WTC11 (cell line): ENCODE measurements around the gene COLGALT1. TPM values are rescaled to one million over a fixed set of nuclear protein-coding genes. Genes with fewer than 3 reads are reported as not detected.
A peak's percentile ranks its signal among the peaks of the same experiment; 100 is the strongest.

ENCODE experiments used
- ATAC-seq: fragments of 200-7000 bp; cut with Tn5 transposase; 2 replicates; pipeline ENCODE4 v1.10.0; 2021; ENCODE audit warnings: mild to moderate bottlenecking, moderate library complexity
- CTCF ChIA-PET: fragments of 300-600 bp; sonication (Branson Sonifier 250); formaldehyde crosslinking; loops from one replicate; lab custom pipeline; 2021; ENCODE audit warnings: antibody characterized with exemption; lab: Charles Lee
- POLR2A ChIA-PET: fragments of 350-600 bp; sonication (Branson Sonifier 250); formaldehyde crosslinking; loops from one replicate; lab custom pipeline; 2021; ENCODE audit warnings: antibody characterized with exemption; lab: Charles Lee
- DNase-seq: peaks from one replicate; pipeline ENCODE4 v3.0.0; 2021; ENCODE audit warnings: low spot score
- H3K27ac Mint-ChIP-seq: 2 replicates; pipeline ENCODE4 v1.8.0; 2021; ENCODE audit warnings: mixed read lengths
- H3K27me3 Mint-ChIP-seq: 2 replicates; pipeline ENCODE4 v1.8.0; 2021; ENCODE audit warnings: low read depth, mild to moderate bottlenecking, moderate library complexity, mixed read lengths
- H3K36me3 Mint-ChIP-seq: 2 replicates; pipeline ENCODE4 v1.8.0; 2021; ENCODE audit warnings: mixed read lengths
- H3K4me1 Mint-ChIP-seq: 2 replicates; pipeline ENCODE4 v1.8.0; 2022; ENCODE audit warnings: mixed read lengths
- H3K4me3 Mint-ChIP-seq: 2 replicates; pipeline ENCODE4 v1.8.0; 2021; ENCODE audit warnings: mild to moderate bottlenecking, moderate library complexity, mixed read lengths
- H3K9me3 Mint-ChIP-seq: 2 replicates; pipeline ENCODE4 v1.8.0; 2021; ENCODE audit warnings: mixed read lengths
- GABPB1 ChIP-seq: sonication (generic); formaldehyde crosslinking; IDR thresholded peaks from 2 replicates; pipeline ENCODE4 v1.8.1; 2023; ENCODE audit warnings: mild to moderate bottlenecking, missing genetic modification reagents
- KAT7 ChIP-seq: sonication (generic); formaldehyde crosslinking; IDR thresholded peaks from 2 replicates; pipeline ENCODE4 v1.8.1; 2023; ENCODE audit warnings: missing genetic modification reagents, mild to moderate bottlenecking, borderline replicate concordance
- NR2C2 ChIP-seq: sonication (generic); formaldehyde crosslinking; IDR thresholded peaks from 2 replicates; pipeline ENCODE4 v1.8.0; 2022; ENCODE audit warnings: mild to moderate bottlenecking, missing genetic modification reagents
- RELA ChIP-seq: sonication (generic); formaldehyde crosslinking; IDR thresholded peaks from 2 replicates; pipeline ENCODE4 v1.8.1; 2022; ENCODE audit warnings: missing genetic modification reagents, mild to moderate bottlenecking, borderline replicate concordance
- TEAD1 ChIP-seq: sonication (generic); formaldehyde crosslinking; IDR thresholded peaks from 2 replicates; pipeline ENCODE4 v1.8.0; 2022; ENCODE audit warnings: mild to moderate bottlenecking, missing genetic modification reagents
- TEAD4 ChIP-seq: sonication (generic); formaldehyde crosslinking; IDR thresholded peaks from 2 replicates; pipeline ENCODE4 v1.8.0; 2022; ENCODE audit warnings: mild to moderate bottlenecking, missing genetic modification reagents
- ZNF232 ChIP-seq: sonication (generic); formaldehyde crosslinking; IDR thresholded peaks from 2 replicates; pipeline ENCODE4 v1.8.0; 2022; ENCODE audit warnings: mild to moderate bottlenecking, missing genetic modification reagents
- ZNF423 ChIP-seq: fragments of 250-450 bp; sonication (Bioruptor Pico); IDR thresholded peaks from 2 replicates; pipeline ENCODE4 v2.1.2; 2022; ENCODE audit warnings: mild to moderate bottlenecking, moderate library complexity
- ZNF671 ChIP-seq: fragments of 250-450 bp; sonication (Bioruptor Pico); IDR thresholded peaks from 2 replicates; pipeline ENCODE4 v1.8.0; 2021; ENCODE audit warnings: mild to moderate bottlenecking
- total RNA-seq: library from RNA; stranded (reverse); gene quantifications from 3 replicates; pipeline ENCODE4 v1.2.3, GENCODE V29; 2021
- TF ChIP-seq, protein P1 (sequence below): sonication (generic); formaldehyde crosslinking; IDR thresholded peaks from 2 replicates; pipeline ENCODE4 v1.8.0; 2023; ENCODE audit warnings: mild to moderate bottlenecking, missing genetic modification reagents
- TF ChIP-seq, protein P2 (sequence below): sonication (generic); formaldehyde crosslinking; IDR thresholded peaks from 2 replicates; pipeline ENCODE4 v1.8.0; 2022; ENCODE audit warnings: mild to moderate bottlenecking, missing genetic modification reagents
- TF ChIP-seq, protein P3 (sequence below): sonication (generic); formaldehyde crosslinking; IDR thresholded peaks from 2 replicates; pipeline ENCODE4 v1.8.0; 2022; ENCODE audit warnings: missing genetic modification reagents
- TF ChIP-seq, protein P4 (sequence below): sonication (generic); formaldehyde crosslinking; IDR thresholded peaks from 2 replicates; pipeline ENCODE4 v1.8.1; 2023; ENCODE audit warnings: mild to moderate bottlenecking, missing genetic modification reagents, moderate library complexity
- TF ChIP-seq, protein P5 (sequence below): sonication (generic); formaldehyde crosslinking; IDR thresholded peaks from 2 replicates; pipeline ENCODE4 v1.8.0; 2022; ENCODE audit warnings: mild to moderate bottlenecking, missing genetic modification reagents
- TF ChIP-seq, protein P6 (sequence below): sonication (generic); formaldehyde crosslinking; IDR thresholded peaks from 2 replicates; pipeline ENCODE4 v1.8.1; 2022; ENCODE audit warnings: mild to moderate bottlenecking, missing genetic modification reagents, moderate library complexity, borderline replicate concordance
- TF ChIP-seq, protein P7 (sequence below): sonication (generic); formaldehyde crosslinking; IDR thresholded peaks from 2 replicates; pipeline ENCODE4 v1.8.1; 2023; ENCODE audit warnings: mild to moderate bottlenecking, missing genetic modification reagents
- TF ChIP-seq, protein P8 (sequence below): sonication (generic); formaldehyde crosslinking; conservative IDR thresholded peaks from 2 replicates; pipeline ENCODE4 v1.8.1; 2023; ENCODE audit warnings: mild to moderate bottlenecking, low read depth, missing genetic modification reagents, moderate library complexity

Gene COLGALT1
- total RNA-seq, 1 experiment from 2014 or later, result 54.0 TPM

DNA sequence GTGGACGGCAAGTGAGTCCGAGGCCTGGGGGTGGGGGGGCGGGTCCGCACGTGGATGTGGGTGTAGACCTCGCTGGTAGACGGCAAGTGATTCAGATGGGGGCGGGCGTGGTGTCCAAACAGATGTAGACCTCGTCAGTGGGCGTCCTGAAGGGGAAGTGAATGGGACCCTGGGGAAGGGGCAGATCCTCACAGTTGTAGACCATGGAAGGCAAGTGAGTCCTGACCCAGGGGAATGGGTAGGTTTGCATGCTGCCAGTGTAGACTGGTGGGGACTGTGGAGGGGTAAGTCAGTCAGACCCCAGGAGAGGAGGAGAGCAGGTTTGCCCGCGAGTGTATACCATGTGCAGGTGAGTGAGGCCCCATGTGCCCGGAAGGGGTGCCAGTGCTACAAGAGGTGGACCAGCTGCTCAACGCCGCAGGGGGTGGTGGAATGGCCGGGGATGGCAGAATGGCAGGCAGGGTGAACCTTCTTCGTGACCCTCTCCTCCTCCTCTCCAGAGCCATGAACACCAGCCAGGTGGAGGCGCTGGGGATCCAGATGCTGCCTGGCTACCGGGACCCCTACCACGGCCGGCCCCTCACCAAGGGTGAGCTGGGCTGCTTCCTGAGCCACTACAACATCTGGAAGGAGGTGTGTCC is 22.1 kb downstream of the COLGALT1 start:
- H3K36me3 Mint-ChIP-seq, result peaks cover 14% of the 10 kb centered on the region

DNA sequence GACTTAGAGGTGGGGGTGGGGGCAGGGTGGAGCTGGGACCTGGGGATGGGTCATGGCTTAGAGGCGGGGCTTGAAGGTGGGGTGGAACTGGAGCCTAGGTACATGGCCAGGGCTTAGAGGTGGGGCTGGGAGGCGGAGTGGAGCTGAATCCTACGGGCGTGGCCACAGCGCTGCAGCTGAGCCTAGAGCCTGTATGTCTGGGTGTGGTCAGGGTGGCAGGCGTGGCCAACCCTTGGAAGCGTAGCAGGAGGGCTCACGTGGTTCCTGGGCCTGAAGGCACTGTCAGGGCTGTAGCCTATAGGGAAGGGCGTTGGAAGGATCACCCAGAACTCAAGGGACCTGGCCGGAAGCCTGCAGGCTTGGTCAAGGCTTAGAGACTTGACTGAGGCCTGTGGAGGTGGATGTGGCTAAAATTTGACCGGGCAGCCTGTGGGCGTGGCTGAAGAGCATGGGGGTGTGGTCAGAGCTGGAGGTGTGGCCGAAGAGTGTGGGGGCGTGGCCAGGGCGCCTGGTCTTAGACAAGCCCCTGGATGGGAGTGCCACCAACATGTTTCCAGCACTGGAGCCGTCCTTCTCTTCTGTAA is 24.3 kb downstream of the COLGALT1 start:
- H3K9me3 Mint-ChIP-seq, result no peaks in the 10 kb centered on the region
- peak overlapping the region; percentile 60 for H3K4me3 Mint-ChIP-seq
- ChIA-PET CTCF (interaction anchor here (0.6 to 2.3 kb wide), 28 partner anchors 10 to 353 kb away, joined by 3 to 63 read pairs (median 4); partner anchors contain the start of genes CCDC124, MVB12A, PGLS and RPL18A), POLR2A (interaction anchor here (0.6 to 1.8 kb wide), 8 partner anchors 26 to 1614 kb away, joined by 3 to 11 read pairs (median 4); partner anchors contain the start of gene PGLS)
- no peaks in the 10 kb centered on the region for H3K27me3 Mint-ChIP-seq
- peak; percentile 93 for DNase-seq
- peak overlapping the region; percentile 97 for H3K27ac Mint-ChIP-seq
- peaks cover 25% of the 10 kb centered on the region for H3K4me1 Mint-ChIP-seq
- H3K36me3 Mint-ChIP-seq, result peaks cover 13% of the 10 kb centered on the region
- peak; percentile 71 for ATAC-seq
- TF ChIP-seq, protein P1, sequence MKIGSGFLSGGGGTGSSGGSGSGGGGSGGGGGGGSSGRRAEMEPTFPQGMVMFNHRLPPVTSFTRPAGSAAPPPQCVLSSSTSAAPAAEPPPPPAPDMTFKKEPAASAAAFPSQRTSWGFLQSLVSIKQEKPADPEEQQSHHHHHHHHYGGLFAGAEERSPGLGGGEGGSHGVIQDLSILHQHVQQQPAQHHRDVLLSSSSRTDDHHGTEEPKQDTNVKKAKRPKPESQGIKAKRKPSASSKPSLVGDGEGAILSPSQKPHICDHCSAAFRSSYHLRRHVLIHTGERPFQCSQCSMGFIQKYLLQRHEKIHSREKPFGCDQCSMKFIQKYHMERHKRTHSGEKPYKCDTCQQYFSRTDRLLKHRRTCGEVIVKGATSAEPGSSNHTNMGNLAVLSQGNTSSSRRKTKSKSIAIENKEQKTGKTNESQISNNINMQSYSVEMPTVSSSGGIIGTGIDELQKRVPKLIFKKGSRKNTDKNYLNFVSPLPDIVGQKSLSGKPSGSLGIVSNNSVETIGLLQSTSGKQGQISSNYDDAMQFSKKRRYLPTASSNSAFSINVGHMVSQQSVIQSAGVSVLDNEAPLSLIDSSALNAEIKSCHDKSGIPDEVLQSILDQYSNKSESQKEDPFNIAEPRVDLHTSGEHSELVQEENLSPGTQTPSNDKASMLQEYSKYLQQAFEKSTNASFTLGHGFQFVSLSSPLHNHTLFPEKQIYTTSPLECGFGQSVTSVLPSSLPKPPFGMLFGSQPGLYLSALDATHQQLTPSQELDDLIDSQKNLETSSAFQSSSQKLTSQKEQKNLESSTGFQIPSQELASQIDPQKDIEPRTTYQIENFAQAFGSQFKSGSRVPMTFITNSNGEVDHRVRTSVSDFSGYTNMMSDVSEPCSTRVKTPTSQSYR (CRISPR knock-in tag), result no peak
- TF ChIP-seq, protein P2, sequence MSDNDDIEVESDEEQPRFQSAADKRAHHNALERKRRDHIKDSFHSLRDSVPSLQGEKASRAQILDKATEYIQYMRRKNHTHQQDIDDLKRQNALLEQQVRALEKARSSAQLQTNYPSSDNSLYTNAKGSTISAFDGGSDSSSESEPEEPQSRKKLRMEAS (CRISPR knock-in tag), result peak; percentile 49; the same call in 1 of the 2 replicates
- TF ChIP-seq, protein P3, sequence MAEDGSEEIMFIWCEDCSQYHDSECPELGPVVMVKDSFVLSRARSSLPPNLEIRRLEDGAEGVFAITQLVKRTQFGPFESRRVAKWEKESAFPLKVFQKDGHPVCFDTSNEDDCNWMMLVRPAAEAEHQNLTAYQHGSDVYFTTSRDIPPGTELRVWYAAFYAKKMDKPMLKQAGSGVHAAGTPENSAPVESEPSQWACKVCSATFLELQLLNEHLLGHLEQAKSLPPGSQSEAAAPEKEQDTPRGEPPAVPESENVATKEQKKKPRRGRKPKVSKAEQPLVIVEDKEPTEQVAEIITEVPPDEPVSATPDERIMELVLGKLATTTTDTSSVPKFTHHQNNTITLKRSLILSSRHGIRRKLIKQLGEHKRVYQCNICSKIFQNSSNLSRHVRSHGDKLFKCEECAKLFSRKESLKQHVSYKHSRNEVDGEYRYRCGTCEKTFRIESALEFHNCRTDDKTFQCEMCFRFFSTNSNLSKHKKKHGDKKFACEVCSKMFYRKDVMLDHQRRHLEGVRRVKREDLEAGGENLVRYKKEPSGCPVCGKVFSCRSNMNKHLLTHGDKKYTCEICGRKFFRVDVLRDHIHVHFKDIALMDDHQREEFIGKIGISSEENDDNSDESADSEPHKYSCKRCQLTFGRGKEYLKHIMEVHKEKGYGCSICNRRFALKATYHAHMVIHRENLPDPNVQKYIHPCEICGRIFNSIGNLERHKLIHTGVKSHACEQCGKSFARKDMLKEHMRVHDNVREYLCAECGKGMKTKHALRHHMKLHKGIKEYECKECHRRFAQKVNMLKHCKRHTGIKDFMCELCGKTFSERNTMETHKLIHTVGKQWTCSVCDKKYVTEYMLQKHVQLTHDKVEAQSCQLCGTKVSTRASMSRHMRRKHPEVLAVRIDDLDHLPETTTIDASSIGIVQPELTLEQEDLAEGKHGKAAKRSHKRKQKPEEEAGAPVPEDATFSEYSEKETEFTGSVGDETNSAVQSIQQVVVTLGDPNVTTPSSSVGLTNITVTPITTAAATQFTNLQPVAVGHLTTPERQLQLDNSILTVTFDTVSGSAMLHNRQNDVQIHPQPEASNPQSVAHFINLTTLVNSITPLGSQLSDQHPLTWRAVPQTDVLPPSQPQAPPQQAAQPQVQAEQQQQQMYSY (CRISPR knock-in tag), result peak; percentile 74; the same call in 1 of the 2 replicates
- TF ChIP-seq ZNF671 (CRISPR knock-in tag), result no peak

More for the DNA sequence above, 22.1 kb downstream of the COLGALT1 start:
- ATAC-seq (no peak), DNase-seq (peak; percentile 38)
- no peaks in the 10 kb centered on the region for H3K27me3 Mint-ChIP-seq
- peak overlapping the region; percentile 55 for H3K4me3 Mint-ChIP-seq
- TF ChIP-seq NR2C2 (CRISPR knock-in tag), result no peak
- no peak for TF ChIP-seq GABPB1 (CRISPR knock-in tag)
- no peak for TF ChIP-seq KAT7
- TF ChIP-seq, protein P4, sequence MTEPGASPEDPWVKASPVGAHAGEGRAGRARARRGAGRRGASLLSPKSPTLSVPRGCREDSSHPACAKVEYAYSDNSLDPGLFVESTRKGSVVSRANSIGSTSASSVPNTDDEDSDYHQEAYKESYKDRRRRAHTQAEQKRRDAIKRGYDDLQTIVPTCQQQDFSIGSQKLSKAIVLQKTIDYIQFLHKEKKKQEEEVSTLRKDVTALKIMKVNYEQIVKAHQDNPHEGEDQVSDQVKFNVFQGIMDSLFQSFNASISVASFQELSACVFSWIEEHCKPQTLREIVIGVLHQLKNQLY (CRISPR knock-in tag), result no peak
- no peak for TF ChIP-seq TEAD1 (CRISPR knock-in tag)
- TF ChIP-seq, protein P5, sequence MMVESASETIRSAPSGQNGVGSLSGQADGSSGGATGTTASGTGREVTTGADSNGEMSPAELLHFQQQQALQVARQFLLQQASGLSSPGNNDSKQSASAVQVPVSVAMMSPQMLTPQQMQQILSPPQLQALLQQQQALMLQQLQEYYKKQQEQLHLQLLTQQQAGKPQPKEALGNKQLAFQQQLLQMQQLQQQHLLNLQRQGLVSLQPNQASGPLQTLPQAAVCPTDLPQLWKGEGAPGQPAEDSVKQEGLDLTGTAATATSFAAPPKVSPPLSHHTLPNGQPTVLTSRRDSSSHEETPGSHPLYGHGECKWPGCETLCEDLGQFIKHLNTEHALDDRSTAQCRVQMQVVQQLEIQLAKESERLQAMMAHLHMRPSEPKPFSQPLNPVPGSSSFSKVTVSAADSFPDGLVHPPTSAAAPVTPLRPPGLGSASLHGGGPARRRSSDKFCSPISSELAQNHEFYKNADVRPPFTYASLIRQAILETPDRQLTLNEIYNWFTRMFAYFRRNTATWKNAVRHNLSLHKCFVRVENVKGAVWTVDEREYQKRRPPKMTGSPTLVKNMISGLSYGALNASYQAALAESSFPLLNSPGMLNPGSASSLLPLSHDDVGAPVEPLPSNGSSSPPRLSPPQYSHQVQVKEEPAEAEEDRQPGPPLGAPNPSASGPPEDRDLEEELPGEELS (CRISPR knock-in tag), result no peak
- no peak for TF ChIP-seq RELA
- no peak for TF ChIP-seq ZNF232 (CRISPR knock-in tag)
- TF ChIP-seq, protein P6, sequence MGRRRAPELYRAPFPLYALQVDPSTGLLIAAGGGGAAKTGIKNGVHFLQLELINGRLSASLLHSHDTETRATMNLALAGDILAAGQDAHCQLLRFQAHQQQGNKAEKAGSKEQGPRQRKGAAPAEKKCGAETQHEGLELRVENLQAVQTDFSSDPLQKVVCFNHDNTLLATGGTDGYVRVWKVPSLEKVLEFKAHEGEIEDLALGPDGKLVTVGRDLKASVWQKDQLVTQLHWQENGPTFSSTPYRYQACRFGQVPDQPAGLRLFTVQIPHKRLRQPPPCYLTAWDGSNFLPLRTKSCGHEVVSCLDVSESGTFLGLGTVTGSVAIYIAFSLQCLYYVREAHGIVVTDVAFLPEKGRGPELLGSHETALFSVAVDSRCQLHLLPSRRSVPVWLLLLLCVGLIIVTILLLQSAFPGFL (CRISPR knock-in tag), result no peak
- TF ChIP-seq, protein P7, sequence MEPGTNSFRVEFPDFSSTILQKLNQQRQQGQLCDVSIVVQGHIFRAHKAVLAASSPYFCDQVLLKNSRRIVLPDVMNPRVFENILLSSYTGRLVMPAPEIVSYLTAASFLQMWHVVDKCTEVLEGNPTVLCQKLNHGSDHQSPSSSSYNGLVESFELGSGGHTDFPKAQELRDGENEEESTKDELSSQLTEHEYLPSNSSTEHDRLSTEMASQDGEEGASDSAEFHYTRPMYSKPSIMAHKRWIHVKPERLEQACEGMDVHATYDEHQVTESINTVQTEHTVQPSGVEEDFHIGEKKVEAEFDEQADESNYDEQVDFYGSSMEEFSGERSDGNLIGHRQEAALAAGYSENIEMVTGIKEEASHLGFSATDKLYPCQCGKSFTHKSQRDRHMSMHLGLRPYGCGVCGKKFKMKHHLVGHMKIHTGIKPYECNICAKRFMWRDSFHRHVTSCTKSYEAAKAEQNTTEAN, result no peak
- TF ChIP-seq, protein P8, sequence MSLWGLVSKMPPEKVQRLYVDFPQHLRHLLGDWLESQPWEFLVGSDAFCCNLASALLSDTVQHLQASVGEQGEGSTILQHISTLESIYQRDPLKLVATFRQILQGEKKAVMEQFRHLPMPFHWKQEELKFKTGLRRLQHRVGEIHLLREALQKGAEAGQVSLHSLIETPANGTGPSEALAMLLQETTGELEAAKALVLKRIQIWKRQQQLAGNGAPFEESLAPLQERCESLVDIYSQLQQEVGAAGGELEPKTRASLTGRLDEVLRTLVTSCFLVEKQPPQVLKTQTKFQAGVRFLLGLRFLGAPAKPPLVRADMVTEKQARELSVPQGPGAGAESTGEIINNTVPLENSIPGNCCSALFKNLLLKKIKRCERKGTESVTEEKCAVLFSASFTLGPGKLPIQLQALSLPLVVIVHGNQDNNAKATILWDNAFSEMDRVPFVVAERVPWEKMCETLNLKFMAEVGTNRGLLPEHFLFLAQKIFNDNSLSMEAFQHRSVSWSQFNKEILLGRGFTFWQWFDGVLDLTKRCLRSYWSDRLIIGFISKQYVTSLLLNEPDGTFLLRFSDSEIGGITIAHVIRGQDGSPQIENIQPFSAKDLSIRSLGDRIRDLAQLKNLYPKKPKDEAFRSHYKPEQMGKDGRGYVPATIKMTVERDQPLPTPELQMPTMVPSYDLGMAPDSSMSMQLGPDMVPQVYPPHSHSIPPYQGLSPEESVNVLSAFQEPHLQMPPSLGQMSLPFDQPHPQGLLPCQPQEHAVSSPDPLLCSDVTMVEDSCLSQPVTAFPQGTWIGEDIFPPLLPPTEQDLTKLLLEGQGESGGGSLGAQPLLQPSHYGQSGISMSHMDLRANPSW (CRISPR knock-in tag), result no peak
- no peak for TF ChIP-seq TEAD4
- no peak for TF ChIP-seq ZNF423
- peak overlapping the region; percentile 76 for H3K27ac Mint-ChIP-seq
- peaks cover 25% of the 10 kb centered on the region for H3K4me1 Mint-ChIP-seq
- ChIA-PET CTCF (interaction anchor here (0.5 to 5.4 kb wide), 16 partner anchors 24 to 272 kb away, joined by 4 to 71 read pairs (median 6); partner anchors contain the start of genes MRPL34 and SLC27A1), POLR2A (interaction anchor here (1.2 to 1.4 kb wide), 2 partner anchors 29 to 66 kb away, joined by 3 to 15 read pairs; partner anchors contain the start of gene PGLS)
- no peaks in the 10 kb centered on the region for H3K9me3 Mint-ChIP-seq
